HG03103 (cell line): ENCODE data around the gene ATG13.
"Not testable (repeated sequence)": the region's sequence is repeated elsewhere in the genome, so short reads cannot be mapped to it uniquely, and the experiment has no call there.

Experiments used
- ATAC-seq: cut with Tn5 transposase; IDR thresholded peaks from one replicate; pipeline ENCODE4 v1.9.1; 2021; ENCODE audit warnings: low read depth; ENCODE audit not compliant: unreplicated experiment

Gene ATG13

DNA sequence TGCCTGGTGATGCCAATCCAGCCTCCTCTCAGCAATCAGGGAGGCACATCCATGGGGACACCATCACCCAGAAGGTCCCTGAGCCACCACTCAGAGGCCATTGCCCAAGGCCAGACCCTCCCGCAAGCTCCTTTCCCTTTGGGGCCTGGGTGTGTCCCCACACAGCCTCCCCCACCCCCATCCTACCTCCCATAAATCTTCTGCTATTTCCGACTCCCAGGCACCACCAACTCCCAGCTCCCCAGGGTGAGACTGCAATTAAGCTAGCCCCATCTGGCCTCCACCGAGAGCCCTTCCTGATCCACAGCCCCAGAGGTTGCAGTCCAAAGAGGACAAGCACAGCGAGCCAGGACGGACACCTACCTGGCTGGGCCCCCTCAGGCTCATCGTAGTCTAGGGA is 76.7 kb downstream of the ATG13 start:
- ATAC-seq = no peak

DNA sequence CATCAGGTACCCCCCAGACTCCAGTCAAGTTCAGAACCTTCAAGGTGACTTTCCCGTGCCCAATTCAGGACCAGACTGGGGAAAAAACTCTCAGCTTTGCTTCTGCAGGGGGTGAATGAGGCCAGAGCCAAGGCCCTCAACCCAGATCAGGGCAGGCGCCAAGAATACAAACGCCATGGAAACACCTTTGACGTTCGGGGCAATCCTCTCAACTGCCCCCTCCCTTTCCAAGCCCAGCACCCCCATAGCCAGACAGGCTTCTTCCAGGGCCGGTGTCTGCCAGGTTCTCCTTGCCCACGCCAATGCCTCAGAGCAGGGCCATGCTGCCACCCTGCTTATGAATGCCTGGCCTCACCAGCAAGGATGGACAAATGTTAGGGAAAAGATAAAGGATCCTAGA is 77.3 kb downstream of the ATG13 start:
- ATAC-seq = no peak

DNA sequence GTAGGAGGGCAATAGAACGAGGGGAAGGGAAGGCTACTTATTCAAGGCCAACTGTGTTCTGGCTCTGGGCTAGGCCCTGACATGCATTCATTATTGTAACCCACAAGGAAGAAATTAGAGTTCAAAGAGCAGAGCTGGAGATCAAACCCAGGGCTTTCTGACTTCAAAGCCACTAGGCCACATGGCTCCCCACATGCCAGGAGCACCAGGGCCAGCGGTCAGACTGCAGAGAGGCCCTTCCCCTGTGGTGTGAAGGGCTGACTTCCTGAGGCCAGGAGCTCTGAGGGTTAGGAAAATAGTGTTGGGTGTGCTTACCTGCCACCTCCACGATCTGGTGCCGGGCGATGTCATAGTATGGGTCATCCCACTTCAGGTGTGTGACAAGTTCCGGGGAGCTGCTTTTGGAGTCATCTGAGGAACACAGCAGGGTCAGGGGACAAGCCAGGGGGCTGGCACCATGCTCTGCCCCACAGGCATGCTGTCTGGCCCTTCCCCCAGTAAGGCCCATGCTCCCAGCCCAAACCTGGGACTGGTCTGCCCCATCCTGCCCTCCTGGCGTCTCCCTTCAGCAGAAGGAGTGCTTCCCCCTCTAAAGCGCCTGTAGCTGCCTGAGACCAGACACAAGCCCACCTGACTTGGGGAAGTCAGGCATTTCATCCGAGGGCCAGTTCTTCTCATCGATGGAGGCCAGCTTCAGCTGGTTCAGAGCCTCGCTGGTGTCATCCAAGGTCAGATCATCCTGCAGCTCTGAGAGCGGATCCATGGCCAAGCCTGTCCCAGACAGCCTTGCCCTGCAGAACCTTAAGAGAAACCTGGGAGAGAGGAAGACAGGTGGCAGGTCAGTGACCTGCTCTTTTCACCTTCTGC is 78.2 kb downstream of the ATG13 start:
- ATAC-seq = no peak

DNA sequence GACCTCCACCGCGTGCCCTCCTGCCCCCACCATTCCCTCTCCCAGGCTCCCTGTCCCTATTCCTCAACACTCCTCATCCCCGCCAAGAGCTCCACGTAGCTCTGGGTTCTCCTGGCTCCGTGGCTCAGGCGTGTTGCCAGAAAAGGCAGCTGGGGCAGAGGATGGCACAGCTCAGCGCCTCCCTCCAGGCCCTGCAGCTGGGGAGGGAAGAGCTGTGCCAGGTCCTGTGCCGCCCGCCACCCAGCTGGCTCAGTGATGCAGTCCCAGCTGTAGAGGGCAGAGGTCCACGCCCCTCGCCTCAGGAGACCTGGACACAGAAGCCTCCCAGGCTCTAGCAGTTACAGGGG is 78.8 kb downstream of the ATG13 start:
- no peak for ATAC-seq

DNA sequence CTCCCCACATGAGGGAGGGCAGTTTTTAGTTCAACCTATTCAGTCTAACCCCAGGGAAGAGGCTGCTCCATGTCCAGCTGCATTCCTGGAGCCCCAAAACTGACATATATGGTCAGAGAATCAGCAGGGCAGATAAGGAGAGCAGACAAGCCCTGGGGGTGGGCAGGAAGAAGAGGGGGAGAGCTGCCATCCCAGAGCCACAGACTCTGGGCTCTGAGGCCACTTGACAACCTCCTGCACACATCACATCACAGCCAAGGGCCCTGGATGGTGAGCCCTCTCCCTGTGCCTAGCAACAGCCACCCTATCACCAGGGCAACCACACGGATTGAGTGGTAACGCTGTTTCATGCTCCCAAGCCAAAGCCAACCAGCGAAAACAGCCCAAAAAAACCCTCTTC is 80.0 kb downstream of the ATG13 start:
- no peak for ATAC-seq

DNA sequence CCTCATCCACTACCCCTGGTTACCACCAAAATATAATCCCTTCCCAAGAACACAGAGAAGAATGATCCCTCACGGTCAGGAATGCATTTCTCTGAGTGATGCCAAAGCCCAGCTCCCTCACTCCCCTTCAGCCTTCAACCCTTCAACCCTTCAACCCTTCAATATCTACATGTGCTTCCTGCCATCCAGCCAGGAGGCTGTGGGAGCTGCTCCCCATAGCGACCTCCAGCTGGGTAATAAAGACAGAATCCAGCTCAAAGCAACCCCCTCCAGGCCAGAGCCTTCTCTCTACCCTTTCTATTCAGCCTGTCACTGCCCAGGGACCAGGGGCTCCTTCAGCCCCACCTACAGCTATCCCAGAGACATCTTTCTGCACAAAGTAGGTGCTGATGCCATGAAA is 80.4 kb downstream of the ATG13 start:
- no peak for ATAC-seq

DNA sequence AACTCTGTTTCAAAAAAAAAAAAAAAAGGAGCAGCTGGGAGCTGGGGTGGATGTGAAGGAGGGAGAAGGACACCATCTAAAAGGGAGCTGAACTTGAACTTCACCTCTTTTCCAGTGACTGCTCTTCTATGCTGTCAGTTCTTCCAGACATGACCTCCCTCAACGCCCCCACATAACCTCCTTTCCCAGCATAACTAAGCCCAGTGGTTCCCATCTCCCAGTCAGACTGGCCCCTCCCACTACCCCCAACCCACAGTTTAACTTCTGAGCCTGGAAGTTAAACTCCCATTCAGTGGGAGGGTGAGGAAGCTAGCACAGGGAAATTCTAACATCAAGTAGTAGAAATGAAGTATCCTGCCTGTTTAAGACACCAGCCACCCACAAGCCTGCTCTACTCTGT is 81.2 kb downstream of the ATG13 start:
- no peak for ATAC-seq

DNA sequence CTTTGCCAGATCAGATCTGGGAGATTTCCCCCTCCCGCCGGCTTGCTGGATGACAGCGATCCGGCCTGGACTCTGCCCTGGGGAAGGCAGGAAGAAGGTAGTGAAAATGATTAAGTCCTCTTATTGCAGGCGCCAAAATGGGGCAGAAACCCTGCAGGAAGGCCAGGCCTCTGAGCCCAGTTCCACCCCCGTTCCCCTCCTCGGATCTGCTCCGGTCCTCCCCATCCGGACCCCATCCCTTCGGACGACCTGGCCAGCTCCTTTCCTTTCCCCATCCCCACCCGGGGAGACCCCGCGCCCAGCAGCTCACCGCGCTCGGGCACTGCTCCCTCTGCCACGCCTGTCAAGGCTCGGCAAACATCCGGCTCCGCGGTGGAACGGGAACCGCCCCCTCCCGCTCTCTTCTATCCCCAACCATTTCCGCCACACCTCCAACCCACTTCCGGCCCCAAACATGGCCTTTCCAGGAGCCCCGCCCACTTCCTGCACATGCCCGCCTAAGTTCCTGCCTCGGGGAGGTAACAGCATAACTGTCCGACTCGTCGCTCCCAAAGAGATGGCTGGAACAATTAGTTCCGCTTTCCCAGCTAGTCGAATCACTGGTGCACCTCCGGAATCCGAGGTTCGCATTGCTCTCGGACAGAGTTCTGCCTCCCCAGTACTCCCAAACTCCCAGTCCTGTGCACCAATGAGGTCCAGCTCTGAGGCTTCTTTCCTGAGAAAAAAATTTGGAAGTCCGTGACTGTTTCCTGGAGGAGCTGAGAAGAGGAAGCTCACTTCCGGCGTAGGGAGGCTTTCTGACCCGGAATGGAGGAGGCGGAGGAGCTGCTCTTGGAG is 83.1 kb downstream of the ATG13 start, which contains the start of the genes ARHGAP1 and ZNF408:
Gene ARHGAP1, minus strand, starts transcription at position 379 of the 837 bp plus-strand sequence. CDS start 4,512 bp downstream, outside the sequence.
Gene ZNF408, plus strand, starts transcription at position 791 of the 837 bp plus-strand sequence. Its CDS starts 17 bp downstream, at position 808.
- peak; percentile 73 for ATAC-seq

DNA sequence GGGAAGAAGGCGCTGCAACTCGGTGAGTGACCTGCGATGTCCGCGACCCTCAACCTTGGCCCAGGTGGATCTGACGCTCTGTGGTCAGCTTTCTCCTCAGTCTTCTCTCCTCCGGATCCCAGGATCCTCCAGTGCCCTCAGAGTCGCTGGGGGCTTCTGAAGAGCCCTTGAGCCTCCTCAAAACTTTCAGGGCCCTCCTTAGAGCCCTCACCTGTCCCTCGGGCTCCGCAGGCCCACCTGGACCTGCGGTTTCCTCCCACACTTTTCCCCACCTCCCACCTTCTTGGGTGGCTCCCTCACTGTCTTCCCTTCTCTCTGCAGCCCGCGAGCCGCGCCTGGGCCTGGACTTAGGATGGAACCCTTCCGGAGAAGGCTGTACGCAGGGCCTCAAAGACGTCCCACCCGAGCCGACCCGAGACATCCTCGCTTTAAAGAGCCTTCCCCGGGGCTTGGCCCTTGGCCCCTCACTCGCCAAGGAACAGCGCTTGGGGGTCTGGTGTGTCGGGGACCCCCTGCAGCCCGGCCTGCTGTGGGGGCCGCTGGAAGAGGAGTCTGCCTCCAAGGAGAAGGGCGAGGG is 83.8 kb downstream of the ATG13 start:
- ATAC-seq = no peak

DNA sequence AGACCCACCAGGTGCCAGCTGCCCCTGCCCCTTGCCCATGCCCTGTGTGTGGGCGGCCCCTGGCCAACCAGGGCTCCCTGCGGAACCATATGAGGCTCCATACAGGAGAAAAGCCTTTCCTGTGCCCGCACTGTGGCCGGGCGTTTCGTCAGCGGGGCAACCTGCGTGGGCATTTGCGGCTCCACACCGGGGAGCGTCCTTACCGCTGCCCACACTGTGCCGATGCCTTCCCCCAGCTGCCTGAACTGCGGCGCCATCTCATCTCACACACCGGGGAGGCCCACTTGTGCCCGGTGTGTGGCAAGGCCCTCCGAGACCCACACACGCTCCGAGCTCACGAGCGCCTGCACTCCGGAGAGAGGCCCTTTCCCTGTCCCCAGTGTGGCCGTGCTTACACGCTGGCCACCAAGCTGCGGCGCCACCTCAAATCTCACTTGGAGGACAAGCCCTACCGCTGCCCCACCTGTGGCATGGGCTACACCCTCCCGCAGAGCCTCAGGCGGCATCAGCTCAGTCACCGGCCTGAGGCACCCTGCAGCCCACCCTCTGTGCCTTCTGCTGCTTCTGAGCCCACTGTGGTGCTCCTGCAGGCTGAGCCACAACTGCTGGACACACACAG is 87.8 kb downstream of the ATG13 start:
- no peak for ATAC-seq

DNA sequence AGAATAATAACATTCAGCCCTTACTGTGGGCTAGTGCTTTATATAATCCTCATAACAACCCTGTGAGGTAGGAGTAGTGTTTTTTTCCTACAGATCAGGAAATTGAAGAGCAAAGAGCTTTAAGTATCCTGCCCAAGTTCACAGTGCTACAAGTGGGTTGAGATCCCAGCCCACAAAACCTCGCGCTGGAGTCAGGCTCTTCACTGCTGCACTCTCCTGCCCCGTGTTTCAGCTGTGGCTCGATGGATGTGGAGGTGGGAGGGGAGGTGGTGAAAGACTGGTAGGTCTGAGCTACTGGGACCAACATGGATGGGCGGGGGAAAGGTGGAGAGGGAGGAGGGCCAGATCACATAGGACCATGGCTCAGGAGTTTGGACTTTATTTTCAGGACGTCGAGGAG is 89.5 kb downstream of the ATG13 start:
- no peak for ATAC-seq

DNA sequence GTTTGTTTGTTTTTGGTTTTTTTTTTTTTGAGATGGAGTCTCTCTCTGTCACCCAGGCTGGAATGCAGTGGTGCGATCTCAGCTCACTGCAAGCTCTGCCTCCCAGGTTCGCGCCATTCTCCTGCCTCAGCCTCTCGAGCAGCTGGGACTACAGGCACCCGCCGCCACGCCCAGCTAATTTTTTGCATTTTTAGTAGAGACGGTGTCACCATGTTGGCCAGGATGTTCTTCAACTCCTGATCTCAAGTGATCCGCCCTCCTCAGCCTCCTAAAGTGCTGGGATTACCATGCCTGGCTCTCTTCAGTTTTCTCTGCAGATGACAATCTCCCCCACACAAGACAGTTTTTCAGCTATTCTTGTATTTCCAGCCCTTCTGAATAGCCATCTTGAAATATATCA is 92.0 kb downstream of the ATG13 start:
- not testable (repeated sequence) for ATAC-seq

DNA sequence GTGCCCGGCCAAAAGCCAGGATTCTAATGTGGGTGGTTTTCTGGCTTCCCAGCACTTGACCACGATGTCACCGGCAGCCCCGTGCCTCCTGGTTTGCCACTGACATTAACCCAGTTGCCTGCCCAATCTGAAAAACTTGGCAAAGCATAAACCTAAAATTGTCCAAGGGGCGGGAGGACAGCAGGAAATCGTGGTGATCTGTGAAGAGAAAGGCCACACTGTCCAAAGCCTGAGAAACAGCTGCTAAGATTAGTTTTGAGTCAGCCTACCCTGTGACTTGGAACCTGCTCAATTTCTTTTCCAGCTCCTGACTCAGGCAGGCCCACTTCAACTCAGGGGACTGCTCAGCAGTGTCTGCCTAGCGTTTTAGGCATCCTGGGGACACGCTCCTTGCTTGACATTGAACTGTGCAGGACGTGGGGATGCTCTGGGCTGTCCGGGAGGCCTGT is 93.5 kb downstream of the ATG13 start:
- ATAC-seq = no peak

DNA sequence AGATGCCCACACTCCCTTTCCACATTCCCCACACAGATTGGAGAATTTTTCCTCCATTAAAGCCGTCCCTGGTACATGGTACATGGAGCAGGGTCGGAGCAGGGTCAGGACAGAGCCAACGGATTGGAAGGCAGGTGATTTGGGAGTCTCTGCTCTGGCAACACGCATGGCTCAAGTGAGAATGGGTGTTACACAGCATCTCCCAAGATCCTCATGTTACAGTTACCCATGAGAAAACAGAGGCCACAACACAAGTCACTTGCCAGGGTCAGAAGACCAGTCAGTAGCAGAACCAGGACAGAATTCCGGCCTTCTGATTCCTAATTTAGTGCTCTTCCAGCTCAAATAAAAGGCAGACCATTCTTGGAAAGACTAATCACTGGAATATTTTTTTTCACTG is 94.0 kb downstream of the ATG13 start:
- no peak for ATAC-seq

DNA sequence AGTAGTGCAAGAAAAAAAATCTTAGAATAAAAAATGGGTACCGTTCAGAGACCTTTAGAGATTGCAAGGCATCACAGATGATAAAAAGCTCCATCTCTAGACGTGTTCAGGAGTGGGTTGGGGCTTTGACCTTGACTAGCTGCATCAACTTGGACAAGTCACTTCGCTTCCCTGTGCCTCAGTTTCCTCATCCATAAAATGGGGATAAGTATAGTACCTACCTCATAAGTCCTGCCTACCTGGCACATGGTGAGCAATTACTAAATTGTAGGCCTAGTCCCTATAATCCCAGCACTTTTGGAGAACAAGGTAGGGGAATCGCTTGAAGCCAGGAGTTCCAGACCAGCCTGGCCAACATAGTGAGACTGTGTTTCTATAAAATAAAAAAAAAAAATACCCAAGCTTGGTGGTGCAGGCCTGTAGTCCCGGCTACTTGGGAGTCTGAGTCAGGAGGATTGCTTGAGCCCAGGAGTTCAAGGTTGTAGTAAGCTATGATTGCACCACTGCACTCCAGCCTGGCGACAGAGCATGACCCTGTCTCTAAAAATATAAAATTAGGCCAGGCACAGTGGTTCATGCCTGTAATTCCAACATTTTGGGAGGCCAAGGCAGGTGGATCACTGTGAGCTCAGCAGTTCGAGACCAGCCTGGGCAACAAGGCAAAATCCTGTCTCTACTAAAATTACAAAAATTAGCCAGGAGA is 95.7 kb downstream of the ATG13 start:
- no peak for ATAC-seq

DNA sequence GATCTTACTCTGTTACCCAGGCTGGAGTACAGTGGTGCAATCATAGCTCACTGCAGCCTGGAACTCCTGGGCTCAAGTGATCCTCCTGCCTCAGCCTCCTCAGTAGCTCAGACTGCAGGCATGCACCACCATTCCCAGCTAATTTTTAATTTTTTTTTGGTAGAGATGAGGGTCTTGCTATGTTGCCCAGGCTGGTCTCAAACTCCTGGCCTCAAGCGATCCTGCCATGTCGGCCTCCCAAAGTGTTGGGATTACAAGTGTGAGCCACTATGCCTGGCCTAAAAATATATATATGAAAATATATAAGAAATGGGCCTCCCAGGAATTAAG is 100.4 kb downstream of the ATG13 start:
- not testable (repeated sequence) for ATAC-seq

DNA sequence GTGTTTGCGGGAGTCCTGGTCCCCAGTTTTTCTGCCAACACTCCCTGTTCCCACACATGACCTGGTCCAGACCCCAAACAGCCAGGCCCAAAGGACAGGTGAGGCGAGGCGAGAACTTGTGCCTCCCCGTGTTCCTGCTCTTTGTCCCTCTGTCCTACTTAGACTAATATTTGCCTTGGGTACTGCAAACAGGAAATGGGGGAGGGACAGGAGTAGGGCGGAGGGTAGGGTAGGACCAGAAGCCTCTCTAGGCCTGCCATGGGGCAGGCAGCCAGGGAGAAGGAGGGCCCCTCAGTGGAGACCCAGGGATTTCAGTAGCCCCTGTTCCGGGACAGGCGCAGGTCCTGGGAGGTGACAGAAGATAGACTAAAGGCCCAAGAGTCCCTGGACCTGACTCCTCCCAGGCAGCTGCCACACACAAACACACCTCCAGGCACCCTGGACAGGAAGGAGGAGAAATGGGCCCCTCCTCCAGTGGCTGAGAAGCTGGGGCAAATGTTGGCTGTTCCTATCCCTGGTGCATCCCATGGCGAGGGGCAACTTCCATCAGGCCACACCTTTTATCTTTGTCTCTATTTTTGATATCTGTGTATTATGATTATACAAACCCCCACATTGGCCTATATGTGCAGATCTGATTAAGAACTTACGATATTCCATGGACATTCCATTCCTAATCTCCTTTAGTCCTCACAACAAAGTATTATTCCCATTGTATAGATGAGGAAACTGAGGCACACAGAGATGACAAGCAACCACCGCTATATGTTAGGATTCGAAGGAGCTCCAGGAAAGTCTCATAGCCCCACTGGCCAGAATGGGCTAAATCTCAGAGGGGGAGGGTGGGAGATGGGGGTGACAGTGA is 101.0 kb downstream of the ATG13 start:
- ATAC-seq = no peak

DNA sequence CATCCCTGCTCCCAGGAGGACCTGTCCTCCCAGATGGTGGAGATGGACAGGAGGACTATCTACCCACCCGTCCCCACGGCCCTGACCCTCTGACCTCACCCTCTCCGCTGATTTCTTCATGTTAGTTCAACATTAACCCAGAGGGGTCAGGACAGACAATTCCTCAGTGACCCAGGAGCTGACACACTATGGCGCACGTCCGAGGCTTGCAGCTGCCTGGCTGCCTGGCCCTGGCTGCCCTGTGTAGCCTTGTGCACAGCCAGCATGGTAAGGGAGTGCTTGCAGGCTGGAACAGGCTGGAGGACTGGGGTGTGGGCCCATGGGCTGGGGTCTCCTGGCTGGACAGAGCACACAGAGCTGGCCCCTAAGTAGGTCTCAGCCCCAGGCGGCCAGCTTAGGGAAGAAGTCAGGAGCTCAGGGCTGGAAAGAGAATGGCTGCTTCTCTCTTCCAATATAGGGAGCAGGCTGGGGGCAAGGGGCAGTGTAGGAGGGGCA is 101.7 kb downstream of the ATG13 start, which contains the start of gene F2:
Gene F2, plus strand, starts transcription at position 166 of the 495 bp plus-strand sequence. Its CDS starts 23 bp downstream, at position 189.
- ATAC-seq = no peak
